ENCODE results near the gene SBF2.

DNA sequence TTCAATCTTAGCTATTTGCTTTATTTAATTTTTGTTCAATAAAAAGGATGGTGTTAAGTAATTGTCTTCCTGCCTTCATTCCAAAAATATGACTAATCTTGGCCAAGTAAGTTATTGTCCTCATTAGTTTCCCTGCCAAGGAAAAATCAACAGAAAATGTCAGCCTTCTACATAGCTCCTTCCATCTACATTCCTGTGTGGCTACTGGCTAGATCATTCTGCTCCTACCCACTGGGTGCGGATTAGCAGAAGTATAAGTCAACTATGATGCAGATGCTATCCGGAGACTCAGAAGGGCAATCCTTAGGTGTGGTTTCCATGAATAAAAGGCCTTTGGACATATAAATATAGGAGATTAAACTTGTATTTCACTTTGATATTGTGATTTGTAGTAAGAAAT, 154.4 kb downstream of the SBF2 start:
- no peak for TF ChIP-seq ZNF143 (CRISPR knock-in tag; IDR thresholded peaks at IDR 0.05)
- no peak for TF ChIP-seq SREBF2 (CRISPR knock-in tag; IDR thresholded peaks at IDR 0.05)
- TF ChIP-seq, protein P1, sequence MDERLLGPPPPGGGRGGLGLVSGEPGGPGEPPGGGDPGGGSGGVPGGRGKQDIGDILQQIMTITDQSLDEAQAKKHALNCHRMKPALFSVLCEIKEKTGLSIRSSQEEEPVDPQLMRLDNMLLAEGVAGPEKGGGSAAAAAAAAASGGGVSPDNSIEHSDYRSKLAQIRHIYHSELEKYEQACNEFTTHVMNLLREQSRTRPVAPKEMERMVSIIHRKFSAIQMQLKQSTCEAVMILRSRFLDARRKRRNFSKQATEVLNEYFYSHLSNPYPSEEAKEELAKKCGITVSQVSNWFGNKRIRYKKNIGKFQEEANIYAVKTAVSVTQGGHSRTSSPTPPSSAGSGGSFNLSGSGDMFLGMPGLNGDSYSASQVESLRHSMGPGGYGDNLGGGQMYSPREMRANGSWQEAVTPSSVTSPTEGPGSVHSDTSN (CRISPR knock-in tag; IDR thresholded peaks at IDR 0.05; ENCODE audit: low read depth): no peak
- TF ChIP-seq, protein P1 (tag; conservative IDR thresholded peaks at IDR 0.05; ENCODE audit: low read depth): no peak
- TF ChIP-seq YY1 (IDR thresholded peaks at IDR 0.05; ENCODE audit: borderline replicate concordance in 1 of 3, control insufficient read depth in 1 of 3, extremely low read depth in 1 of 3, insufficient read depth in 3 of 3, insufficient read length in 1 of 3, insufficient replicate concordance in 2 of 3, low read depth in 1 of 3, low read length in 2 of 3): no peak
- TF ChIP-seq SPI1 (IDR thresholded peaks at IDR 0.05; ENCODE audit: borderline replicate concordance, low read depth, low read length): no peak
- TF ChIP-seq, protein P2, sequence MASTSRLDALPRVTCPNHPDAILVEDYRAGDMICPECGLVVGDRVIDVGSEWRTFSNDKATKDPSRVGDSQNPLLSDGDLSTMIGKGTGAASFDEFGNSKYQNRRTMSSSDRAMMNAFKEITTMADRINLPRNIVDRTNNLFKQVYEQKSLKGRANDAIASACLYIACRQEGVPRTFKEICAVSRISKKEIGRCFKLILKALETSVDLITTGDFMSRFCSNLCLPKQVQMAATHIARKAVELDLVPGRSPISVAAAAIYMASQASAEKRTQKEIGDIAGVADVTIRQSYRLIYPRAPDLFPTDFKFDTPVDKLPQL (IDR thresholded peaks at IDR 0.05; ENCODE audit: extremely low read depth, insufficient read length): no peak
- TF ChIP-seq, protein P3, sequence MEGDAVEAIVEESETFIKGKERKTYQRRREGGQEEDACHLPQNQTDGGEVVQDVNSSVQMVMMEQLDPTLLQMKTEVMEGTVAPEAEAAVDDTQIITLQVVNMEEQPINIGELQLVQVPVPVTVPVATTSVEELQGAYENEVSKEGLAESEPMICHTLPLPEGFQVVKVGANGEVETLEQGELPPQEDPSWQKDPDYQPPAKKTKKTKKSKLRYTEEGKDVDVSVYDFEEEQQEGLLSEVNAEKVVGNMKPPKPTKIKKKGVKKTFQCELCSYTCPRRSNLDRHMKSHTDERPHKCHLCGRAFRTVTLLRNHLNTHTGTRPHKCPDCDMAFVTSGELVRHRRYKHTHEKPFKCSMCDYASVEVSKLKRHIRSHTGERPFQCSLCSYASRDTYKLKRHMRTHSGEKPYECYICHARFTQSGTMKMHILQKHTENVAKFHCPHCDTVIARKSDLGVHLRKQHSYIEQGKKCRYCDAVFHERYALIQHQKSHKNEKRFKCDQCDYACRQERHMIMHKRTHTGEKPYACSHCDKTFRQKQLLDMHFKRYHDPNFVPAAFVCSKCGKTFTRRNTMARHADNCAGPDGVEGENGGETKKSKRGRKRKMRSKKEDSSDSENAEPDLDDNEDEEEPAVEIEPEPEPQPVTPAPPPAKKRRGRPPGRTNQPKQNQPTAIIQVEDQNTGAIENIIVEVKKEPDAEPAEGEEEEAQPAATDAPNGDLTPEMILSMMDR (IDR thresholded peaks at IDR 0.05 in 2 of 3, conservative IDR thresholded peaks at IDR 0.05 in 1 of 3; ENCODE audit: insufficient read depth in 2 of 3, low read depth in 1 of 3, low read length in 3 of 3): no peak
- no peak for TF ChIP-seq NR2C2 (CRISPR knock-in tag; IDR thresholded peaks at IDR 0.05)
- TF ChIP-seq NR2C2 (tag; IDR thresholded peaks at IDR 0.05): no peak
- TF ChIP-seq, protein P4, sequence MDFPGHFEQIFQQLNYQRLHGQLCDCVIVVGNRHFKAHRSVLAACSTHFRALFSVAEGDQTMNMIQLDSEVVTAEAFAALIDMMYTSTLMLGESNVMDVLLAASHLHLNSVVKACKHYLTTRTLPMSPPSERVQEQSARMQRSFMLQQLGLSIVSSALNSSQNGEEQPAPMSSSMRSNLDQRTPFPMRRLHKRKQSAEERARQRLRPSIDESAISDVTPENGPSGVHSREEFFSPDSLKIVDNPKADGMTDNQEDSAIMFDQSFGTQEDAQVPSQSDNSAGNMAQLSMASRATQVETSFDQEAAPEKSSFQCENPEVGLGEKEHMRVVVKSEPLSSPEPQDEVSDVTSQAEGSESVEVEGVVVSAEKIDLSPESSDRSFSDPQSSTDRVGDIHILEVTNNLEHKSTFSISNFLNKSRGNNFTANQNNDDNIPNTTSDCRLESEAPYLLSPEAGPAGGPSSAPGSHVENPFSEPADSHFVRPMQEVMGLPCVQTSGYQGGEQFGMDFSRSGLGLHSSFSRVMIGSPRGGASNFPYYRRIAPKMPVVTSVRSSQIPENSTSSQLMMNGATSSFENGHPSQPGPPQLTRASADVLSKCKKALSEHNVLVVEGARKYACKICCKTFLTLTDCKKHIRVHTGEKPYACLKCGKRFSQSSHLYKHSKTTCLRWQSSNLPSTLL (IDR thresholded peaks at IDR 0.05): no peak
- no peak for TF ChIP-seq ZNF274 (IDR thresholded peaks at IDR 0.05; ENCODE audit: borderline replicate concordance, low read depth, low read length)
